ENCODE measurements around the gene CRIM1. TPM values are rescaled to one million over a fixed set of nuclear protein-coding genes. Genes with fewer than 3 reads are reported as not detected.
A peak's percentile ranks its signal among the peaks of the same experiment; 100 is the strongest.

CRIM1 gene
- total RNA-seq, 1 experiment from 2014 or later = 46.5 TPM

DNA sequence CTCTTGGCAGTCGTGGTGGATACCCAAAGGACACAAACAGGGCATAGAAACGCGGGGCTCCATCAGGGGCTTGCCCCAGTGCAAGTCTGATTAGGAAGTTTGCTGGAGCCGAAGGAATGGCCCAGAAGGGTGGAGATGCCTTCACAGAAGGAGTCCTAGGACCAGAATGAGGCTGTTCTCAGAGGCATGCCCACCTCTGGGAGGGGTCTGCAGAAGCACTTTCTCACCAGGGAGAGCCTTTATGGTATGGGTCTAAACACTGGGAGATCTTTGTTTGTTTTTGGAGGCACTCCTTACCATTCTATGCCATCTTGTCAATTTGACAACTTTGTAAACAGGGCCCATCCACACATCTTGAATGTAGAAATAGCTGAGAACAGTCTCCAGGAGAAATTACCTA lies 75.0 kb downstream of the CRIM1 start:
- Histone ChIP-seq H3K27ac (ENCODE audit: low read depth, low read length, poor library complexity, severe bottlenecking) (no peak overlapping the region), H3K36me3 (ENCODE audit: insufficient read depth, low read length, poor library complexity, severe bottlenecking) (no peaks in the 10 kb centered on the region), H3K4me1 (ENCODE audit: insufficient read depth, low read length, poor library complexity, severe bottlenecking) (peaks cover 27% of the 10 kb centered on the region), H3K4me3 (ENCODE audit: low read depth, low read length, poor library complexity, severe bottlenecking) (no peak overlapping the region), H3K27me3 (replicated peaks; ENCODE audit: insufficient read depth, low read depth, low read length, poor library complexity) (no peaks in the 10 kb centered on the region), H3K9me3 (ENCODE audit: low read depth, low read length, poor library complexity, severe bottlenecking) (no peaks in the 10 kb centered on the region)
- BruUV-seq (replicated peaks) = no TSS peak
- TF ChIP-seq, protein P1, sequence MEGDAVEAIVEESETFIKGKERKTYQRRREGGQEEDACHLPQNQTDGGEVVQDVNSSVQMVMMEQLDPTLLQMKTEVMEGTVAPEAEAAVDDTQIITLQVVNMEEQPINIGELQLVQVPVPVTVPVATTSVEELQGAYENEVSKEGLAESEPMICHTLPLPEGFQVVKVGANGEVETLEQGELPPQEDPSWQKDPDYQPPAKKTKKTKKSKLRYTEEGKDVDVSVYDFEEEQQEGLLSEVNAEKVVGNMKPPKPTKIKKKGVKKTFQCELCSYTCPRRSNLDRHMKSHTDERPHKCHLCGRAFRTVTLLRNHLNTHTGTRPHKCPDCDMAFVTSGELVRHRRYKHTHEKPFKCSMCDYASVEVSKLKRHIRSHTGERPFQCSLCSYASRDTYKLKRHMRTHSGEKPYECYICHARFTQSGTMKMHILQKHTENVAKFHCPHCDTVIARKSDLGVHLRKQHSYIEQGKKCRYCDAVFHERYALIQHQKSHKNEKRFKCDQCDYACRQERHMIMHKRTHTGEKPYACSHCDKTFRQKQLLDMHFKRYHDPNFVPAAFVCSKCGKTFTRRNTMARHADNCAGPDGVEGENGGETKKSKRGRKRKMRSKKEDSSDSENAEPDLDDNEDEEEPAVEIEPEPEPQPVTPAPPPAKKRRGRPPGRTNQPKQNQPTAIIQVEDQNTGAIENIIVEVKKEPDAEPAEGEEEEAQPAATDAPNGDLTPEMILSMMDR (conservative IDR thresholded peaks at IDR 0.05; ENCODE audit: low read depth, low read length) = no peak
- no peak for TF ChIP-seq EZH2 (IDR thresholded peaks at IDR 0.05; ENCODE audit: borderline replicate concordance, low read depth, low read length, poor library complexity, severe bottlenecking)
- DNase-seq (ENCODE audit: low spot score) = no peak
- CTCF ChIA-PET = no interaction called here
- intact Hi-C loops (cut with micrococcal nuclease; ENCODE audit: unreplicated experiment) = no loop called here
- POLR2A ChIA-PET (ENCODE audit: low non-redundant PET) = no interaction called here

DNA sequence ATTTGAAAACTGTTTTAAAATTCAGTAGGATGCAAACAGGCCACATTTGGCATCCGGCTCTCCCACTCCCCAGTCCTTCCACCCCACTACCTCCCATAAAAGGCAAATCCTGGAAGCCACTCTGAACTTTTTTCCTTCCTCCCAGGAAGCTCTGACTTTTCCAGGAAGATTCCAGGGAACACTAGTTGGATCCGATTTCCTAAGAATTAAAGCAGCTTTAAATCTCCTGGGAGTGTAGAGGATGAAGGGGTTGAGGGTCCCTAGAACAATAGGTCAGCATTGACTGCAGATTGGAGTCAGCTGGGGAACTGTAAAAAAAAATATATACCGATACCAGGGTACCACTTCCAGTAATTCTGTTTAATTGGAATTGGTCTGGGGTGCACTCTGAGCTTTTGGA lies 76.9 kb downstream of the CRIM1 start:
- Histone ChIP-seq H3K9me3 (ENCODE audit: low read depth, low read length, poor library complexity, severe bottlenecking) (no peaks in the 10 kb centered on the region), H3K4me1 (ENCODE audit: insufficient read depth, low read length, poor library complexity, severe bottlenecking) (peaks cover 27% of the 10 kb centered on the region), H3K27ac (ENCODE audit: low read depth, low read length, poor library complexity, severe bottlenecking) (no peak overlapping the region), H3K27me3 (replicated peaks; ENCODE audit: insufficient read depth, low read depth, low read length, poor library complexity) (no peaks in the 10 kb centered on the region), H3K4me3 (ENCODE audit: low read depth, low read length, poor library complexity, severe bottlenecking) (no peak overlapping the region), H3K36me3 (ENCODE audit: insufficient read depth, low read length, poor library complexity, severe bottlenecking) (no peaks in the 10 kb centered on the region)
- DNase-seq (ENCODE audit: low spot score) = no peak
- intact Hi-C loops (cut with micrococcal nuclease; ENCODE audit: unreplicated experiment) = no loop called here
- BruUV-seq (replicated peaks) = no TSS peak
- POLR2A ChIA-PET (ENCODE audit: low non-redundant PET) = no interaction called here
- CTCF ChIA-PET = no interaction called here
- TF ChIP-seq, protein P1 (conservative IDR thresholded peaks at IDR 0.05; ENCODE audit: low read depth, low read length) = no peak
- no peak for TF ChIP-seq EZH2 (IDR thresholded peaks at IDR 0.05; ENCODE audit: borderline replicate concordance, low read depth, low read length, poor library complexity, severe bottlenecking)

DNA sequence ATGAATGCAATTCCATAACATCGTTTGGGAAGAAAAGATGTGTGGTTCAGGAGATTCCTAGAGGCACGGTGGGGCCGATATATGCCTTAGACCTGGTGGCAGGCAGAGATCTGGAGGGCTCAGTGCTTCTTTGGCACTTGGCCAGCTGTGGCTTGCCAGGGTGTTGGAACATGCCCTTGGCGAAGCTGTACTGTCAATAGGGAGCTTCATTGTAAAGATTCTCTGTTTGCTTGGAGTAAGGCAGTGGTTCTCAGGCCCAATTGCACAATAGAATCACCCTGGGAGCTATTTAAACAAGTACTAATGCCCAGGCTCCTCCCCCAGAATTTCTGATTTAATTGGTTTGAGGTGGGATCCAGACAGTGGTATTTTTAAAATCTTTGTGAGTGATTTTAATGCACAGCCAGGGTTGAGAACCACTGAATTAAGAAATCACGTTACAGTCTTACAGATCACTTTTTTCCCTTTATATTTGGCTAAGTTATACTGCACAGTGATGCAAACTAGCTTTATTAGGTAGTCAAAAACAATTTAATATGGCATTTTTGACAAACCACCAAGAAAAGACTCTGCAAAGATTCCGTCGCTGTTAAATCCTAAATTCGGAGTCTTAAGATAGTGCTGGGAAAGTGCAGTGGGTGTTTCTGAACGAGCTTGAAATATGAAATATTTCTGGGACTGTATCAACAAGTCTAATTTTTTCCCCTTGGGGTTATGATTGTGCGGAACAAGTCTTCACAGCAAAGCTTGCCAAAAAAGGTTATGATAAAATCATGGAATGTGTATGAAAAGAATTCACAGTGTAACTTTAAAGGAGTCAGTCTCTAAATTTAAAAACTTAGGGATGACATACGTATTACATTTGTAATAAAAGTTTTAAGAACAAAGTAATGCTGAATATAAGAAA lies 78.0 kb downstream of the CRIM1 start:
- no peak for TF ChIP-seq EZH2 (IDR thresholded peaks at IDR 0.05; ENCODE audit: borderline replicate concordance, low read depth, low read length, poor library complexity, severe bottlenecking)
- TF ChIP-seq, protein P1 (conservative IDR thresholded peaks at IDR 0.05; ENCODE audit: low read depth, low read length) = no peak
- Histone ChIP-seq H3K9me3 (ENCODE audit: low read depth, low read length, poor library complexity, severe bottlenecking) (no peaks in the 10 kb centered on the region), H3K4me1 (ENCODE audit: insufficient read depth, low read length, poor library complexity, severe bottlenecking) (peaks cover 27% of the 10 kb centered on the region), H3K27me3 (replicated peaks; ENCODE audit: insufficient read depth, low read depth, low read length, poor library complexity) (no peaks in the 10 kb centered on the region), H3K4me3 (ENCODE audit: low read depth, low read length, poor library complexity, severe bottlenecking) (no peak overlapping the region), H3K27ac (ENCODE audit: low read depth, low read length, poor library complexity, severe bottlenecking) (no peak overlapping the region), H3K36me3 (ENCODE audit: insufficient read depth, low read length, poor library complexity, severe bottlenecking) (no peaks in the 10 kb centered on the region)
- peak; percentile 86 for DNase-seq (ENCODE audit: low spot score)
- POLR2A ChIA-PET (ENCODE audit: low non-redundant PET) = interaction anchor here (0.6 kb wide), 2 partner anchors 18 to 28 kb away, joined by 3 to 6 read pairs; no protein-coding TSS in a partner anchor
- no TSS peak for BruUV-seq (replicated peaks)
- intact Hi-C loops (cut with micrococcal nuclease; ENCODE audit: unreplicated experiment) = no loop called here
- CTCF ChIA-PET = interaction anchor here (0.6 to 0.7 kb wide), 2 partner anchors 26 to 112 kb away, joined by 3 to 5 read pairs; no protein-coding TSS in a partner anchor

All from A673 (cell line).